Ecto neural progenitor cell (in vitro differentiated cells): Measurements from ENCODE around the gene RFPL1.
A peak's percentile ranks its signal among the peaks of the same experiment; 100 is the strongest.
"Not testable (repeated sequence)": the region's sequence is repeated elsewhere in the genome, so short reads cannot be mapped to it uniquely, and the experiment has no call there.

ENCODE experiments used
- DNase-seq: peaks from one replicate; pipeline ENCODE4 v3.0.0-alpha.2; 2018; ENCODE audit warnings: low spot score

The RFPL1 gene

DNA sequence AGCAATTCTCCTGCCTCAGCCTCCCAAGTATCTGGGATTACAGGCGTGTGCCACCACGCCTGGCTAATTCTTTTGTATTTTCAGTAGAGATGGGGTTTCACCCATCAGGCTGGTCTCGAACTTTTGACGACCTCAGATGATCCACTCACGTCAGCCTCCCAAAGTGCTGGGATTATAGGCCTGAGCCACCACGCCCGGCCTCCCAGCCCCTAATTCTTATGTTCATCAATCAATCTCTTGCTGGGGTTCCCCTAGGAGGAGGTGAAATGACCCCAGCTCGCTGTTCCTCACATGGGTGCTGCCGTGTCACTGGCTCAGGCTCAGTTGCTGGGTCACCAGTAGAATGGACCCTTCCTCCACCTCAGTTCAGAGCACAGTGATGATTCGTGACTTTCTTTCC lies at the start of gene RFPL1:
Gene RFPL1 (plus strand): TSS at position 301 of the 400 bp plus-strand sequence.
- DNase-seq = not testable (repeated sequence)

DNA sequence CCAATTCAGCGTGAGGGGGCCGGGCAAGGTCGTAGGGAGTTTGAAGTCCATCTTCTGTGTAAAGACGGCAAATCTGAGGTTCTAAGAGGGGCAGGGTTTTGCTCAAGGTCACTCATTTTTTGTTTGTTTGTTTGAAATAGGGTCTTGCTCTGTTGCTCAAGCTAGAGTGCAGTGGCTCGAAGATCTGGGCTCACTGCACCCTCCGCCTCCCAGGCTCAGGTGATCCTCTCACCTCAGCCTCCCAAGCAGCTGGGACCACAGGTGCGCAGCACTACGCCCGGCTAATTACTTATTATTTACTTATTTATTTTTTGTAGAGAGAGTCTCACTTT lies 49.7 kb upstream of the RFPL1 start:
- DNase-seq = no peak

DNA sequence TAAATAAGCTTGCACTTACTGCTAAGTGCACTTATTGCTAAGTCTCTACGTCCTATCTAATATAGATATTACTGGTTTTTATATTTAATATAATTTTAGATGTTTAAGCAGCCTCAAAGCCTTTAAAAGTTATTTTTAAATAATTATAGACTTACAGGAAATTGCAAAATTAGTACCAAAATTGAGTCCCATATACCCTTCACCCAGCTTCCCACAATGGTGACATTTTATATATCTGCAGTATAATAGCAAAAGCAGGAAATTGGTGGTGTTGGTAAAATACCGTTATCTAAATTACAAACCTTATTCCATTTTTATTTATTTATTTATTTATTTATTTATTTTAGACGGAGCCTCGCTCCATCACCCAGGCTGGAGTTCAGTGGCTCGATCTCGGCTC lies 48.1 kb upstream of the RFPL1 start:
- no peak for DNase-seq

- DNase-seq = no peak
Observed at GRCh38 chr22:29391546-29391945, 46.8 kb upstream of the RFPL1 start.

DNA sequence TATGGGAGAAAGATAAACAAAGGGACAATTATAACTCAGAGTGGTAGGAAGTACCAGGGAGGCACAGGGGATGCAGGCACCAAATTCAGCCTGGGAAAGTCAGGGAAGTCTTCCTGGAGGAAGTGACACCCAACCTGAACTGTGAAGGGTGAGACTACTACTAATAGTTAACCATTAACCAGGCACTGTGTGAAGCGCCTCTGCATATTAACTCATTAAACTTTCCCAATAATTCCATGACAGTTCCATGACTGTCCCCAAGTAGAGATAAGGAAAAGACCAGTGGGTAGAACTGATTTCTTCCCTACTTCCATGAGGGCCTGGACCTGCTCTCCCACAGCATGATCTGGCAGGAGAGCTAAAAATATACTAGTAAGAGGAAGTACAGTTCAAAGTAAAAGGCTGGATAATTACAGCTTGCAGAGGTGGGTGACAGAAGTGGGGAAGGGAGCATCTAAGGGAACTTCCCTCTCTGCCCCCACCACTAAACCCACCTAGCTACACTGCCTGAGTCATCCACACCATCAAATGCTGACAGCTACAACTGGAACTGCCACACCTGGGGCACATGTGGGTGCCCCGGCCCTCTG lies 45.3 kb upstream of the RFPL1 start:
- no peak for DNase-seq

GRCh38 chr22:29394931-29395581 lies 43.3 kb upstream of the RFPL1 start:
- peak; percentile 77 for DNase-seq

DNA sequence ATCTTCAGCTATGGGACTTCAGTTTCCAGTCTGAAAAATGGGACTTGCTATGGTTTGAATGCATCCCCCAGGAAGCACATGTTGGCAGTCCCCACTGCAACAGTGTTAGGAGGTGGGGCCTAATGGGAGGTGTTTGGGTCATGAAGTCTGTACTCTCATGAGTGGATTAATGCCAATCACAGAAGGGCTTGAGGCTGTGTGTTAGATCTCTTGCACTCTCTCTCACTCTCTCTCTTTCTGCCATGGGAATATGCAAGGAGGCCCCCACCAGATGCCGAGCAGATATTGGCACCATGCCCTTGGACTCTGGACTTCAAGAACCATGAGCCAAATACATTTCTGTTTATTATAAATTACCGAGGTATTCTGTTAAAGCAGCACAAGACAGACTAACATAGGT lies 42.3 kb upstream of the RFPL1 start:
- no peak for DNase-seq

DNA sequence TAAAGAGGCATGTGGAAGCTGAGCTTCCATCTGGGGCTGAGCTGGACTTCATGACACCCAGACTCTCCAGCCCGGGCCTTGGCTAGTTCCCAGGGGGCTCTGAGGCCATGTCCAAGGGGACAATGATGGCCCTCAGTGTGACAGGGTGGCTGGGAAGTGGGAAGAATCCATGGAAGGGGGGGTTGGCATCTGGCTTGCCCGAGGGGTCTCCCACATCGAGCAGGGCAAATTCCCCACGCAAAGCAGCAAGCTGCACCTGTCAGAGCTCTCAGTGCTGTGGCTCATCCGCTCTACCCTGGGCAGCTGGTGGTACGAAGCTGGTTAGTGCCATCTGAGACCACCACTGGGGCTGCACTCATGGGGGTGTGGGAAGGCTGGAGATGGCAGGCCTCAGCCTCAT lies 40.6 kb upstream of the RFPL1 start:
- DNase-seq = no peak

- no peak for DNase-seq
Observed at GRCh38 chr22:29400576-29400975, 37.8 kb upstream of the RFPL1 start.

DNA sequence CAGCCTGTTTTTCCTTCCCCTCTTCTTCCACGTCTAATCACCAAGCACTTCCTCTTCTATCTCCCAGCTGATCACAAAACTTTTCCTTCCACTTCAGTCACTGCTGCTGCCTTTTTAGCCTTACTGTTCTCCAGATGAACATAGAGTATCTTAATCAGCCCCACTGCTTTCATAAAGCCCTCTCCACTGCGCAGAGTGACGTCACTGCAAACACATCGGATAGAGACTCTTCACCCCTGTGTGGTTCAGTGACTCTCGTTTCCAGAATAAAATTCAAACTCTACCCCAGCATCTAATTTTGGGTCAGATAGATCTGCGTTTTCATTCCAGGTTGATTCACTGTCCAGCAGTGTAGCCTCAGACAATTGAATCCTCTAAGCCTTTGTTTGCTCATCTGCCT lies 36.8 kb upstream of the RFPL1 start:
- not testable (repeated sequence) for DNase-seq

DNA sequence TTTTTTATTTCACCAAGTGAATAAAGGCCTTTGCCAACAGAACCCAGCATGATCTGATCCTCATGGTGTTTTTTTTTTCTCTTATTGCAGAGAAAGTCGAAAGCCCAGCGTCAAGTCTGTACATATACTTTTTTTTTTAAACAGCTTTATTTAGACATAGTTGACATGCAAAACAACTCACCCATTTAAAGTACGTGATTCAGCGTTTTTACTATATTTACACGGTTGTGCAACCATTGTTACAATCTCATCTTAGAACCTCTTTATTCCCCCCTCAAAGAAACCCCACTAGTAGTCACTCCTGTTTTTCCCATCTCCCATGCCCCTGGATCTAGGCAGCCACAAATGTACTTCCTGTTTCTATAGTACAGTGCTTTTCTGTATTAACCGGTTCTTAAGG lies 29.4 kb upstream of the RFPL1 start:
- DNase-seq = no peak

- DNase-seq = not testable (repeated sequence)
Observed at GRCh38 chr22:29411569-29412211, 26.7 kb upstream of the RFPL1 start.

DNA sequence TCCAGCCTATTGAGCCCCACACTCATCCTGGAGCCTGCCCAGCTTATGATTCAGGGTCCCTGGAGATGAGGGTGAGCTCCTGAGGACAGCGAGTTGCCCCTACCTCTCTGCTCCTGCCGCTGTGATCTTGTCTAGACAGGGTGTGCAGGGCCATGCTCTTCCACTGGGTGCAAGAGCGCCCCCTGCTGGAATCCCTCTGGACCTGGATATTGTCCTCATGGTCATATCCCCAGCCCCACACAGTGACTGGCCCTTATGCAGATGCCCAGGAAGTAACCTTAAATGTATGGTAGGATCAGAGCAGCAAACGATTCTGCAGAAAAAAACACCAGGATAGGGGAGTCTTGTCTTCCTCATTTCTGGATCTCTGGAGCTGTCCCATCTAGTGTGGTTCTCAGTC lies 25.6 kb upstream of the RFPL1 start:
- DNase-seq = not testable (repeated sequence)

GRCh38 chr22:29414951-29415591 lies 23.3 kb upstream of the RFPL1 start:
- DNase-seq = peak; percentile 60

DNA sequence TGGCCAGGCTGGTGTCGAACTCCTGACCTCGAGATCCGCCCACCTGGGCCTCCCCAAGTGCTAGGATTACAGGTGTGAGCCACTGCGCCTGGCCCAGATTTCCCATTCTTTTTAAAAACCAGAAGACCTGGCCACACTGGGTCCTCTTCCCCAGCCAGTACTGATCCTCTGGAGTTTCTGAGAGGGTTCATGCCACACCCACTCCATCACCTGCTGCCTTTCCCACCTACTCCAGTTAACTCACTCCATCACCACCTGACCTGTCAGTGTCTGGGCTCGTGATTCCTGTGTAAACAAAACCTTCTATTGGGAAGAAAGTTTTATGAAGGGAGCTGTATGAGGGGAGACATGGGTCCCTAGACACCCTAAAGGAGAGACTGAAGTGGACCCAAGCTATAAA lies 19.7 kb upstream of the RFPL1 start:
- DNase-seq = not testable (repeated sequence)

DNA sequence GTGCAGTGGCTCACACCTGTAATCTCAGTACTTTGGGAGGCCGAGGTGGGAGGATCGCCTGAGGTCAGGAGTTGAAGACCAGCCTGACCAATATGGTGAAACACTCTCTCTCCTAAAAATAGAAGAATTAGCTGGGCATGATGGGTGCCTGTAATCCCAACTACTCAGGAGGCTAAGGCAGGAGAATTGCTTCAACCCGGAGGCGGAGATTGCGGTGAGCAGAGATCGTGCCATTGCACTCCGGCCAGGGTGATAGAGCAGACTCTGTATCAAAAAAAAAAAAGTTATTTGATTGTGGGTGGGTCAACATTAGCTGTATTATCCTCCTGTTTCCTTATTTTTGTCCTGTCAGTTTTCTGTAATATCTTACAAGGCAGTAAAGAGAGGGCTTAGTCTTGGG lies 11.9 kb upstream of the RFPL1 start:
- peak; percentile 18 for DNase-seq

DNA sequence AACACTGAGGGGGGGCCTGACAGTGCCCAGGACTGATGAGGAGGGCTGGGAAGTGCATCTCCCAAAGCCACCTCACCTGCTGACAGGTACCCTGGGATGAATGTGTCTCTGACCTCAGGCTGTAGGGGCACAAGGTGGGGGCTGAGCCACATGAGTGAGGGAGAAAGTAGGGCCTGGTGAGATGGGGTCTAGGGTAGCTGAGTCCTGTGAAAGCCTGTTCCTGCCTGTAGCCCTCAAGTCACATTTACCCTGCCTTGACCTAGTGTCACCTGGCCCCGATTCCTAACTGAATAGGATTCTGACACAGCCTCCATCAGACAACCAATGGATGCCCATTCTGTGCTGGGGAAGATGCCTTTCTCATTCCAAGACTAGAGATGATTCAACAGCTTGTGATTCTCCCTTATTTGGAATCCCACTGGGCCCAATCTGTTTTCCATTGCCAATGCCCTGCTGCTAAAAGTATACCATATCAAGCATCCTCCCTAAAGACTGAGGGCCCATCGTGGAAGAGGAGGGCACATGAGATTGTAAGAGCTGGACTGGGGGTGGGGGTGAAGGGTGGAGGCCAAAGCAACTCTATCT lies 11.1 kb upstream of the RFPL1 start:
- DNase-seq = peak; percentile 34

GRCh38 chr22:29431986-29432385 lies 6.4 kb upstream of the RFPL1 start:
- peak; percentile 15 for DNase-seq

DNA sequence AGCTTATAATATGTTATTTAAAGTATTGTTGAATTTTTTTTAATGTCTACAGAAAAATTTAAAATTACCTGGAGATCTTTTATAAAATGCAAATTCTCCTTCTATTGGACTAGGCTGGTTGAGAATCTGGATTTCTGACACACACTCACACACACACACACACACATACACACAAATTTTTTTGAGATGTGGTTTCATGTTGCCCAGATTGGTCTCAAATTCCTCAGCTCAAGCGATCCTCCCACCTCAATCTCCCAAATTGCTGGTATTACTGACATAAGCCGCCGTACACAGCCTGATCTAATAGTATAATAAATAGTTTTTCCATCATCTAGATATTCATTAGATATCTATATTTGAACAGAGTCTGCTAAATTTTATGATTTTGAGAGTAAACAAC lies 4.5 kb upstream of the RFPL1 start:
- no peak for DNase-seq

- DNase-seq = no peak
Observed at GRCh38 chr22:29434288-29434687, 4.1 kb upstream of the RFPL1 start.

DNA sequence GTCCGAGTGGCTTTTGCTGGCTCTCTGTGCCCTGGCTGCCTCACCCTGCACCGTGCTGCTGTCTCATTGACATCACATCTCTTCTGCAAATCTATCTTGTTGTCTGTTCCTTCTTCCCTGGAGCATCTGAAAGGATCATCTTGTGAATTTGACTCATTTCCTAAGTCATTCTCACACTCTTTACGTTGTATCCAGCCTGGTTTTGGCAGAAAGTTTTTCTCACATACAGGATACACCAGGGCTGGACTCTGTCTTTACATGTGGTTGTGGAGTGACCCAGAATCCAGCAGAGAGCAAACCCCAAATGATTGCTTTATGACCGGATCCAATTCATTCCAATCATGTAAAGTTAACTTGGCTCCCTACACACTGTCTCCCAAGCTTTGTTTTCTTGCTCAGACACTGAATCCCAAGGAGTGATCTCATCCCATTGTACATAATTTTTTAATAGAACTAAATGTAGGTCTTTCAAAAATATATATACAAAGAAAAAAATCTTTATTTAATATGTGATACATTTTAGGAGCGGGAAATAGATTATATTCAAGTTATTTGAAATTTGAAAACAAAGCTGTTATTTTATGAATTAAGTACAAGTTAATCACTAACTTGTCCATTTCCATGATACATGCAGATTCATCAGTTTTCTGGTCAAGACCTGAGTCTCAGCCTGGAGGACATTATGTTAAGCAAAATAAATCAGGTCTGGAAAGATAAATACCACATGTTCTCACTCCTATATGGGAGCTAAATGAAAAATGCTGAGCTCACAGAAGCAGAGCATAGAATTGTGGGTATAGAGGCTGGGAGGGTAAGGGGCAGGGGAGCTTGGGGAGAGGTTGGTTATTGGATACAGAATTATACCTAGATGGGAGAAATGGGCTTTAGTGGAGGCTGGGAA lies 2.9 kb upstream of the RFPL1 start:
- DNase-seq = no peak

GRCh38 chr22:29442976-29443375 lies 4.6 kb downstream of the RFPL1 start:
- no peak for DNase-seq
